IMR-90 (cell line): Measurements from ENCODE around the gene ARFIP1.

Source experiments
- CEBPB ChIP-seq: IDR thresholded peaks from 2 replicates; pipeline ENCODE4 v1.6.1; 2012; ENCODE audit warnings: low read depth, low read length, improper control_type of control experiment
- CHD1 ChIP-seq: IDR thresholded peaks from 2 replicates; pipeline ENCODE4 v1.6.1; 2012; ENCODE audit warnings: low read depth, low read length, improper control_type of control experiment
- CTCF ChIP-seq: conservative IDR thresholded peaks from 2 replicates; pipeline ENCODE4 v1.5.1; 2012; ENCODE audit warnings: mild to moderate bottlenecking, low read depth, low read length, improper control_type of control experiment
- ELK1 ChIP-seq: fragments of 150-350 bp; IDR thresholded peaks from 2 replicates; pipeline ENCODE4 v1.6.1; 2016; ENCODE audit warnings: low read depth, mild to moderate bottlenecking, low read length, moderate library complexity, borderline replicate concordance
- MAZ ChIP-seq: IDR thresholded peaks from 2 replicates; pipeline ENCODE4 v1.6.1; 2012; ENCODE audit warnings: low read depth, mild to moderate bottlenecking, low read length, improper control_type of control experiment, moderate library complexity, borderline replicate concordance
- MXI1 ChIP-seq: IDR thresholded peaks from 2 replicates; pipeline ENCODE4 v1.6.1; 2012; ENCODE audit warnings: low read depth, mild to moderate bottlenecking, low read length, moderate library complexity, borderline replicate concordance
- NFE2L2 ChIP-seq: fragments of 150-350 bp; IDR thresholded peaks from 2 replicates; pipeline ENCODE4 v1.6.1; 2016; ENCODE audit warnings: low read depth, mild to moderate bottlenecking, low read length
- POLR2A ChIP-seq: IDR thresholded peaks from 2 replicates; pipeline ENCODE4 v1.6.1; 2012; ENCODE audit warnings: mild to moderate bottlenecking, low read depth, low read length
- RFX5 ChIP-seq: IDR thresholded peaks from 2 replicates; pipeline ENCODE4 v1.8.0; 2012; ENCODE audit warnings: low read depth, mild to moderate bottlenecking, low read length, moderate library complexity
- SMC3 ChIP-seq: fragments of 150-350 bp; IDR thresholded peaks from 2 replicates; pipeline ENCODE4 v1.6.1; 2016; ENCODE audit warnings: low read depth, mild to moderate bottlenecking, antibody characterized with exemption, low read length, moderate library complexity
- USF2 ChIP-seq: fragments of 150-350 bp; IDR thresholded peaks from 2 replicates; pipeline ENCODE4 v1.6.1; 2017; ENCODE audit warnings: mild to moderate bottlenecking, antibody characterized with exemption, low read length, low read depth

GRCh38 chr4:152779513-152780266, at the start of gene ARFIP1, which contains the start of gene TIGD4:
- TF ChIP-seq NFE2L2 (no peak), CEBPB (no peak), POLR2A (peak; percentile 77), ELK1 (0 out of 2 replicates have a peak, but pooled peaks have one; percentile 14), CTCF (peak; percentile 12; the same call in 1 of the 2 replicates), USF2 (no peak), CHD1 (no peak), RFX5 (no peak), MAZ (peak; percentile 96; the same call in 1 of the 2 replicates), SMC3 (no peak), MXI1 (peak; percentile 96)
